ENCODE data around the gene CACNA1A.
"Not testable (repeated sequence)": the region's sequence is repeated elsewhere in the genome, so short reads cannot be mapped to it uniquely, and the experiment has no call there.

Gene CACNA1A

DNA sequence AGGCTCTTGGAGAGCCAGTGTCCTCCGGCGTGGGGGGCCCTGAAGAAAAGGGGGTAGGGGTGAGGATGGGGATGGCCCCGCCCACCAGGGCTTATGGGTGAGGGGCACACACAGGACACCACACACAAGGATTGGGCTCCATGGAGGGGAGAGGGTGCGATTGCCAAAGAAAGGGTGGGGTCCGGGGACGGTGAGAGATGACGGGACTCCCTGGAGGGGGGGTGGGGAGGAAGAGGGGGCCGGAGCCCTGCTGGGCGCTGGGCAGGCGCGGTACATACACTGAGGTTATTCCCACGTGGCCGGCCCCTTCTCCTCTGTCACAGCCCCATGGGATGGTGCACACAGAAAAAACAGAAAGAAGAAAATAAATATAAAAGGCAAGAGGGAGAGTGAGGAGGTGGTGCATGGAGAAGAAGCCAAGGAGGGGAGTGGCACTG lies 295.9 kb downstream of the CACNA1A start:
- DNase-seq (ENCODE audit: extremely low read depth, low read depth) = no peak
- TF ChIP-seq, protein P1, sequence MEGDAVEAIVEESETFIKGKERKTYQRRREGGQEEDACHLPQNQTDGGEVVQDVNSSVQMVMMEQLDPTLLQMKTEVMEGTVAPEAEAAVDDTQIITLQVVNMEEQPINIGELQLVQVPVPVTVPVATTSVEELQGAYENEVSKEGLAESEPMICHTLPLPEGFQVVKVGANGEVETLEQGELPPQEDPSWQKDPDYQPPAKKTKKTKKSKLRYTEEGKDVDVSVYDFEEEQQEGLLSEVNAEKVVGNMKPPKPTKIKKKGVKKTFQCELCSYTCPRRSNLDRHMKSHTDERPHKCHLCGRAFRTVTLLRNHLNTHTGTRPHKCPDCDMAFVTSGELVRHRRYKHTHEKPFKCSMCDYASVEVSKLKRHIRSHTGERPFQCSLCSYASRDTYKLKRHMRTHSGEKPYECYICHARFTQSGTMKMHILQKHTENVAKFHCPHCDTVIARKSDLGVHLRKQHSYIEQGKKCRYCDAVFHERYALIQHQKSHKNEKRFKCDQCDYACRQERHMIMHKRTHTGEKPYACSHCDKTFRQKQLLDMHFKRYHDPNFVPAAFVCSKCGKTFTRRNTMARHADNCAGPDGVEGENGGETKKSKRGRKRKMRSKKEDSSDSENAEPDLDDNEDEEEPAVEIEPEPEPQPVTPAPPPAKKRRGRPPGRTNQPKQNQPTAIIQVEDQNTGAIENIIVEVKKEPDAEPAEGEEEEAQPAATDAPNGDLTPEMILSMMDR (IDR thresholded peaks at IDR 0.05; ENCODE audit: low read depth, low read length) = no peak

DNA sequence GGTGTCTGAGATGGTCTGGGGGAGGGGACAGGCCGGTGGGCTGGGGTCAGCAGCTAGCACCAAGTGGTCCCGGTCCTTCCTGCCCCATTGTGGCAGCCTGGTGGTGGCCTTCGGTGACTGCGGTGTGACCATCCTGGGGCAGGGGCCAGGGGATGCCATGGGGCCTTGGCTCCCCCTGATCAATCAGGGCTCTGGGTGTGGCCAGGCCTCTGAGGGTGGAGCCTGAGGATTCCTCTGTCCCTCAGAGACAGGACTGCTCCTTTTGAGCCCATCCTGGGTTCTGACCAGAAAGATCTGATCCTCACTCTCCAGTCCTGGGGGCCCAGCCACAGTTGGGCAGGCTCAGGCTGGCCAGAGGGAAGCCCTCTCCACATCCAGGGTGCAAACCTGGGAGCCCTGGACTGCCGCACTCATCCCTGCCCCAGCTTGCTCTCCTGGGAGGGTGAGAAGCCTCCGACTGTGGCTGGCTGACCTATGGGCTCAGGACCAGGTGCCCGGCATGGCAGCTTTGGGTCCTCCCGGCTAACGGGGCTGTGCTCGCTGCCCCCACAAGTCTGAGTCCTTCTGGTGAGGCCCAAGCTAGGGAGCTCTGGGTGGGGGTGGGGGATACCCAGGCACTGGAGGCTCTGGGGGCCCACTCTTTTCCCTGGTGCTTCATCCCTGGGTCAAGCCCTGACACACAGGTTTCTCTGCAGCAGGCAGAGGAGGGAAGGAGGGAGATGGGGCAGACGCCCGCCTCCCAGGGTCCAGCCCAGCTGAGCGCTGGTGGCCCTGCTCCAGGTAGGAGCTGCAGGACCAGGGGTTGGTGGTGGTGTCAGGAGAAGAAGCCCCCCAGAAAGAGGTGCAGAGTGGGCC lies 296.6 kb downstream of the CACNA1A start:
- TF ChIP-seq, protein P1 (IDR thresholded peaks at IDR 0.05; ENCODE audit: low read depth, low read length) = no peak
- no peak for DNase-seq (ENCODE audit: extremely low read depth, low read depth)

DNA sequence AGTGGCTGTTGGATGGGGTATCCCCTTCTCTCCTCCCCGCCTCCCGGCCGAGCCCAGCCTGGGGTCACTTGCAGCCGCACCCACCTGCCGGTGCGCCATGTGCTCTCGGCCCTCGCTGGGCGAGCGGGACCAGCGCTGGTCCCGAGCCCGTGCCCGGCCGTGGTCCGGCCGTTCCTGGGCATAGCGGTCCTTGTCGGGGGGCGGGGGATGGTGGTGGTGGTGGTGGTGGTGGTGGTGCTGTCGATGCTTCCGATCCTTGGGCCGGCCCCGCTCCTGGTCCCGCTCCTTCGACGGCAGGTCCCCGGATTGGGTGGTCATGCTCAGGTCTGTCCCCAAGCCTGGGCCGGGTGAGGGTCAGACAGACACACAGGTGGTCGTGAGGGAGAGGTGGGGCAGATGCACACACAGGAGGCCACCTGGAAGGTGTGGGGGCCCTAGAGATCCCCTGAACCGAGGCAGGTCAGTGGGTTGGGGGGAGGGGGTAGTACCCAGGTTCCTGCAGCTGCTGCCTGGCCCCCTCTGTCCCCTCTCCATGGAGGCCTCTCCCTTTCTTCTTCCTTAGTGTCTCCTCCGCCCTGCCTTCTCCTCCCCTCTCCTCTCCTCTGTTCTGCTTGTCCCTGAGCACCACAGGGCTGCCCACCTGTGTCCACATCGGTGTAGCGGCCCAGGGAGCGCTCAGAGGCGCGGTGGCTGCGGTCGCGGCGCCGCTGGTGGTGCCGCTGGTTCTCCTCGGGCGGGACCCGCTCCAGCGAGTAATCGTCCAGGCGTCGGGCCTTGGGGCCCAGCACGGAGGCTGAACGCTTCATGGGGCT lies 297.4 kb downstream of the CACNA1A start:
- DNase-seq (ENCODE audit: extremely low read depth, low read depth) = no peak
- TF ChIP-seq, protein P1 (IDR thresholded peaks at IDR 0.05; ENCODE audit: low read depth, low read length) = no peak

DNA sequence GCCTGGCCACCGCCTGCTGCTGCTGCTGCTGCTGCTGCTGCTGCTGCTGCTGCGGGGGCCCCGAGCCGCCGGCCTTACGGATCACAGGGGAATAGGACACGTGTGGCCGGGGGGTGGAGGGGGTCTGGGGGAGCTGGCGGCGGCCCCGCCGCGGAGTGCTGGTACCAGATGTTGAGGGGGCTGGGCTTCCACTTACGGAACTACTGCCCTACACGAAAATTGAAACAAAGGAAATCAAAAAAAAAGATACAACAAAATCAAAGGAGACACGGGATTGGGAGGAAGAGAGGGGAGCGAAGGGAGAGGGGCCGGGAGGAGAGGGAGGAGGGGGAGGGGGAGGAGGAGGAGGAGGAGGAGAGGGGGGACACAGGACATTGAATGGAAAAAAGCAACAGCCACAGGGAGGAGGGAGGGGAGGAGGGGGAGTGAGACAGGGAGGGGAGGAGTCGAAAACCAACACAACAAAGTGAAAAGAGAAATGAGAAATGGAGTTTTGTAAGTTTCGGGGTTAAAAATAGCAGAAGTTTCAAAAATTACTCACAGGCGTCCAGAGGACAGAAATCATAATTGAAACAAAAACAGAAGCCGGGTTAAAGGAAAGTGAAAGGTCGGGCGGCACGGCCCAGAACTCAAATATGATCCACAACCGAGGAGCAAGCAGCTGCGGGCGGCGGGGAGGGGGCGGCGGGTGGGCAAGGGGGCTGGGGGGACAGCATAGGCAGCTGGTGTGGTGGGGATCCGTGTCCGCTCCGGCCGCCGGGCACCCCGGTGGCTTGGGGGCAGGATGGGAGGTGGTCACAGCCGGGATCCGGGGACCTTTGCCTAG lies 298.2 kb downstream of the CACNA1A start:
- TF ChIP-seq, protein P1 (IDR thresholded peaks at IDR 0.05; ENCODE audit: low read depth, low read length) = no peak
- peak; percentile 65 for DNase-seq (ENCODE audit: extremely low read depth, low read depth)

DNA sequence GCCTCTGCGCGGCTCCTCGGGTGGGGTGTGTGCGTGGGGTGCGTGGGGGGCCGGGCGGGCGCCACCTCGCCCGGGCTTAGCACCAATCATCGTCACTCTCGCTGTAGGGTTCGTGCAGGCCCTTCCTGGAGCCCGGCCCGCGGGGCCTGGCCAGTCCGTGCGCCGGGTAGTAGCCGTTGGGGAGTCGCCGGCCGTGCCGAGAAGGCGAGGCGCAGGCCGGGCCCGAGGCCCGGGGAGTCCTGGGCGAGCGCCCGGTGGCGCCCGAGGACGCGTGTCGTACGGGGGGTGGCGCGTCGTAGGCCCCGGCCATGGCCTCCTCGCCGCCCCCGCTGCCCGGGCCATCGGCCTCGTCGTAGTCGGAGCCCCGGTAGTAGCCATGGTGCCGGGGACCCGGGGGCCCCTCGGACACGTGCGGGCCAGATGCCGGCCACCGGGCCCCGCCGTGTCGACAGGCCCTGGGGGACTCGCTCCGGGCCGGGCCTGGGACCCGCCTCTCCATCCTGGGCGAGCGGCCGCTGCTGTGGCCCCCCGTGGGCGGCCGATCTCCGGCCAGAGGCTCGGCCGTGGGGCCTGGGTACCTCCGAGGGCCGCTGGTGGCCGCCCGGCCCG lies 298.9 kb downstream of the CACNA1A start:
- TF ChIP-seq, protein P1 (IDR thresholded peaks at IDR 0.05; ENCODE audit: low read depth, low read length) = no peak
- DNase-seq (ENCODE audit: extremely low read depth, low read depth) = peak; percentile 24

DNA sequence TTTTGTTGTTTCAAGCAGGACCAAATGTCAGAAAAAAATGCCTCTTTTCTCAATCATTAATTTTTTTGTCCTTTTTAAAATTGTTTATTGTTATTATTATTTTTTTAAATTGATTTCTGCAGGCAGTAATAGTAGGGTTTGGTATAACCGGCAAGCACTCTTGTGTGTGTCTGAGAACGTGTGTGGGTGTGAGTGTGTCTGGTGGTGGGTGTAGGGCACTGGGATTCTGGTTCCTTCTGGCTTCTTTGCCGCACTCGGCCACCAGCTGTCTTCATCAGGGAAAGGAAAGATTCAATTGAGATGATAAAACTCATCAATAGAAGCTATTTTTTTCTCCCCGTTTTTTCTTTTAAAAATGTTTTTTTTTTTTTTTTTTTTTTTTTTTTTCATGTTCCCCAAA lies 299.7 kb downstream of the CACNA1A start:
- TF ChIP-seq, protein P1 (IDR thresholded peaks at IDR 0.05; ENCODE audit: low read depth, low read length) = no peak
- DNase-seq (ENCODE audit: extremely low read depth, low read depth) = no peak

DNA sequence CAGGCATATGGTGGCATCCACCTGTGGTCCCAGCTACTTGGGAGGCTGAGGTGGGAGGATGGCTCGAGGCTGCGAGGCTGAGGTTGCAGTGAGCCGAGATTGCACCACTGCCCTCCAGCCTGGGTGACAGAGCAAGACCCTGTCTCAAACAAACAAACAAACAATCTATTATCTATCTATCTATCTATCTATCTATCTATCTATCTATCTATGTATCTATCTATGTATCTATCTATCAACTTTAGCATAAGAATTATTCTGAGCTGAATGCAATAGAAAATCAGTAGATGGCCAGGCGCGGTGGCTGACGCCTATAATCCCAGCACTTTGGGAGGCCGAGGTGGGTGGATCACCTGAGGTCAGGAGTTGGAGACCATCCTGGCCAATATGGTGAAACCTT lies 304.2 kb downstream of the CACNA1A start:
- DNase-seq (ENCODE audit: extremely low read depth, low read depth) = not testable (repeated sequence)

Data from AG09319 (cell line).